H1 (cell line): ENCODE measurements around the gene PRKAG1. TPM values are rescaled to one million over a fixed set of nuclear protein-coding genes. Genes with fewer than 3 reads are reported as not detected.

Experiments used
- CTCF ChIA-PET: fragments of 300-600 bp; sonication (Branson Sonifier 250); formaldehyde crosslinking; loops from one replicate; lab custom pipeline; 2021; ENCODE audit not compliant: partially characterized antibody; lab: Charles Lee
- POLR2A ChIA-PET: fragments of 300-600 bp; sonication (Branson Sonifier 250); formaldehyde crosslinking; loops from one replicate; lab custom pipeline; 2021; ENCODE audit warnings: inconsistent platforms; ENCODE audit not compliant: partially characterized antibody; lab: Charles Lee
- DNase-seq, 2 experiments: peaks; one replicate each; pipeline versions ENCODE4 v3.0.0 to v3.0.0-alpha.2; 2010 to 2022; ENCODE audit warnings: low spot score in 2 of 2, low read depth in 1 of 2, mixed read lengths in 1 of 2
- FAIRE-seq: peaks from 2 replicates; lab custom pipeline; 2011; peaks lifted over from hg19 to GRCh38; lab: Jason Lieb, UNC
- H2AFZ ChIP-seq: 2 replicates; pipeline ENCODE4 v1.8.1; 2012; ENCODE audit warnings: low read length, inconsistent platforms
- H2AK5ac ChIP-seq: 2 replicates; pipeline ENCODE4 v1.6.1; 2013; ENCODE audit warnings: low read depth, low read length
- H2BK120ac ChIP-seq: replicated peaks from 2 replicates; pipeline ENCODE3; 2013; ENCODE audit warnings: low read depth, low read length, inconsistent platforms
- H2BK12ac ChIP-seq: 2 replicates; pipeline ENCODE4 v1.6.1; 2013; ENCODE audit warnings: low read depth, low read length
- H2BK15ac ChIP-seq: 2 replicates; pipeline ENCODE4 v1.6.1; 2013; ENCODE audit warnings: low read length
- H2BK20ac ChIP-seq: 2 replicates; pipeline ENCODE4 v1.6.1; 2013; ENCODE audit warnings: low read length
- H2BK5ac ChIP-seq: 2 replicates; pipeline ENCODE4 v1.6.1; 2013; ENCODE audit warnings: low read depth, low read length
- H3K14ac ChIP-seq: 2 replicates; pipeline ENCODE4 v1.6.1; 2013; ENCODE audit warnings: inconsistent platforms; ENCODE audit not compliant: insufficient read length
- H3K18ac ChIP-seq: 2 replicates; pipeline ENCODE4 v1.6.1; 2013; ENCODE audit warnings: low read length; ENCODE audit errors: extremely low read depth
- H3K23ac ChIP-seq: 2 replicates; pipeline ENCODE4 v1.6.1; 2013; ENCODE audit warnings: inconsistent platforms; ENCODE audit not compliant: insufficient read length
- H3K23me2 ChIP-seq: 2 replicates; pipeline ENCODE4 v1.6.1; 2013; ENCODE audit warnings: low read depth, low read length
- H3K27ac ChIP-seq: 2 replicates; pipeline ENCODE4 v1.6.1; 2011; ENCODE audit warnings: low read depth, low read length, inconsistent platforms
- H3K27me3 ChIP-seq, 4 experiments: replicated peaks in 1 of 4; 1 replicate in 1 of 4; 2 replicates in 3 of 4; pipeline versions ENCODE4 v1.6.1 to v1.8.1; 2011 to 2013; ENCODE audit warnings: low read length in 3 of 4, mild to moderate bottlenecking in 3 of 4, inconsistent platforms in 2 of 4, mixed read lengths in 2 of 4, moderate library complexity in 1 of 4; ENCODE audit not compliant: control insufficient read depth in 3 of 4, insufficient read depth in 3 of 4; ENCODE audit errors: extremely low read depth in 1 of 4
- H3K36me3 ChIP-seq, 4 experiments: 2 replicates each; pipeline versions ENCODE4 v1.6.1 to v1.8.1; 2011 to 2013; ENCODE audit warnings: mild to moderate bottlenecking in 4 of 4, low read length in 3 of 4, moderate library complexity in 2 of 4, control low read depth in 1 of 4, inconsistent platforms in 1 of 4; ENCODE audit not compliant: insufficient read depth in 4 of 4, control insufficient read depth in 2 of 4
- H3K4ac ChIP-seq: replicated peaks from 2 replicates; pipeline ENCODE3; 2013; ENCODE audit warnings: low read length, low read depth, mixed read lengths, inconsistent platforms; ENCODE audit not compliant: insufficient read length
- H3K4me1 ChIP-seq, 4 experiments: replicated peaks in 1 of 4; 1 replicate in 1 of 4; 2 replicates in 3 of 4; pipeline versions ENCODE4 v1.6.1 to v1.8.1; 2011 to 2013; ENCODE audit warnings: low read length in 3 of 4, inconsistent platforms in 2 of 4, mixed read lengths in 1 of 4; ENCODE audit not compliant: insufficient read depth in 4 of 4, control insufficient read depth in 3 of 4
- H3K4me2 ChIP-seq, 2 experiments: 2 replicates each; pipeline versions ENCODE4 v1.6.1 to v1.8.1; 2011 to 2013; ENCODE audit warnings: low read depth in 2 of 2, low read length in 2 of 2, control low read depth in 1 of 2, inconsistent platforms in 1 of 2, mild to moderate bottlenecking in 1 of 2; ENCODE audit not compliant: insufficient read depth in 1 of 2
- H3K4me3 ChIP-seq, 4 experiments: fragments of 200-600, 300-600 bp in 1 of 4; sonication (generic), shearing (Covaris generic), sonication (Bioruptor Twin) in 1 of 4; 2 replicates each; pipeline versions ENCODE4 v1.5.1 to v1.8.1; 2011 to 2016; ENCODE audit warnings: low read length in 4 of 4, low read depth in 3 of 4, control low read depth in 2 of 4, inconsistent platforms in 2 of 4, mild to moderate bottlenecking in 2 of 4, mixed read lengths in 1 of 4, moderate library complexity in 1 of 4; ENCODE audit not compliant: insufficient read depth in 2 of 4; ENCODE audit errors: extremely low read depth in 1 of 4
- H3K56ac ChIP-seq: replicated peaks from 2 replicates; pipeline ENCODE3; 2013; ENCODE audit warnings: low read depth, mild to moderate bottlenecking, mixed read lengths, low read length, inconsistent platforms; ENCODE audit not compliant: insufficient read length
- H3K79me1 ChIP-seq: 2 replicates; pipeline ENCODE4 v1.6.1; 2013; ENCODE audit warnings: low read depth, low read length, control low read depth
- H3K79me2 ChIP-seq, 2 experiments: 2 replicates each; pipeline versions ENCODE4 v1.6.1 to v1.8.1; 2012 to 2013; ENCODE audit warnings: low read length in 2 of 2, mild to moderate bottlenecking in 2 of 2, inconsistent platforms in 1 of 2; ENCODE audit not compliant: insufficient read depth in 2 of 2, control insufficient read depth in 1 of 2
- H3K9ac ChIP-seq, 4 experiments: replicated peaks in 1 of 4; 1 replicate in 1 of 4; 2 replicates in 3 of 4; pipeline versions ENCODE4 v1.6.1 to v1.8.1; 2011 to 2013; ENCODE audit warnings: low read depth in 3 of 4, low read length in 3 of 4, control low read depth in 2 of 4, mild to moderate bottlenecking in 2 of 4, moderate library complexity in 2 of 4, inconsistent platforms in 1 of 4; ENCODE audit errors: extremely low read depth in 1 of 4
- H3K9me3 ChIP-seq, 2 experiments: 2 replicates each; pipeline versions ENCODE4 v1.6.1 to v1.8.1; 2012 to 2013; ENCODE audit warnings: mild to moderate bottlenecking in 2 of 2, moderate library complexity in 2 of 2, control low read depth in 1 of 2, inconsistent platforms in 1 of 2, low read depth in 1 of 2, low read length in 1 of 2, mixed read lengths in 1 of 2; ENCODE audit not compliant: insufficient read depth in 2 of 2
- H4K20me1 ChIP-seq, 2 experiments: replicated peaks in 1 of 2; 2 replicates each; pipeline versions ENCODE3 to v1.8.1; 2011 to 2013; ENCODE audit warnings: inconsistent platforms in 2 of 2, low read length in 2 of 2, mild to moderate bottlenecking in 1 of 2; ENCODE audit not compliant: insufficient read depth in 2 of 2, control insufficient read depth in 1 of 2
- H4K5ac ChIP-seq: 2 replicates; pipeline ENCODE4 v1.6.1; 2013; ENCODE audit warnings: low read length, low read depth, mixed read lengths, inconsistent platforms; ENCODE audit not compliant: insufficient read length
- H4K8ac ChIP-seq: 2 replicates; pipeline ENCODE4 v1.8.0; 2013; ENCODE audit warnings: mild to moderate bottlenecking, moderate library complexity, low read length, inconsistent platforms; ENCODE audit not compliant: insufficient read depth; ENCODE audit errors: extremely low read depth
- H4K91ac ChIP-seq: replicated peaks from 2 replicates; pipeline ENCODE3; 2013; ENCODE audit warnings: low read length, mixed read lengths, inconsistent platforms; ENCODE audit not compliant: insufficient read length
- BCL11A ChIP-seq, 2 experiments: IDR thresholded peaks; one replicate each; pipeline ENCODE4 v1.6.1; 2011; ENCODE audit warnings: low read depth in 2 of 2, low read length in 2 of 2, mild to moderate bottlenecking in 2 of 2
- CREB1 ChIP-seq: IDR thresholded peaks from 2 replicates; pipeline ENCODE4 v1.6.1; 2012; ENCODE audit warnings: inconsistent platforms
- CTBP2 ChIP-seq: IDR thresholded peaks from 2 replicates; pipeline ENCODE4 v1.7.0; 2011; ENCODE audit warnings: borderline replicate concordance, mild to moderate bottlenecking, moderate library complexity, mixed read lengths, low read length; ENCODE audit not compliant: insufficient read depth, insufficient read length
- EGR1 ChIP-seq: IDR thresholded peaks from 2 replicates; pipeline ENCODE4 v1.6.1; 2011; ENCODE audit warnings: low read depth, low read length, borderline replicate concordance
- FOSL1 ChIP-seq: IDR thresholded peaks from 2 replicates; pipeline ENCODE4 v1.6.1; 2011; ENCODE audit warnings: mild to moderate bottlenecking, low read depth, low read length, moderate library complexity; ENCODE audit not compliant: insufficient read depth
- HDAC6 ChIP-seq: IDR thresholded peaks from one replicate; pipeline ENCODE4 v1.7.1; 2012; ENCODE audit warnings: low read depth, mild to moderate bottlenecking, inconsistent platforms, low read length, moderate library complexity
- KDM1A ChIP-seq: fragments of 200-600, 300-600 bp; sonication (generic); IDR thresholded peaks from 2 replicates; pipeline ENCODE4 v1.7.1; 2016; ENCODE audit warnings: mild to moderate bottlenecking, low read length, borderline replicate concordance
- NANOG ChIP-seq: IDR thresholded peaks from 2 replicates; pipeline ENCODE4 v1.6.1; 2011; ENCODE audit warnings: low read length, low read depth, mild to moderate bottlenecking, inconsistent platforms; ENCODE audit not compliant: insufficient read depth, poor library complexity, severe bottlenecking
- RFX5 ChIP-seq: IDR thresholded peaks from 2 replicates; pipeline ENCODE4 v1.6.1; 2011; ENCODE audit warnings: low read depth, low read length, improper control_type of control experiment, borderline replicate concordance
- SAP30 ChIP-seq: fragments of 300-600 bp; sonication (generic); IDR thresholded peaks from 2 replicates; pipeline ENCODE4 v1.7.1; 2012; ENCODE audit warnings: low read length, moderate library complexity, mild to moderate bottlenecking, inconsistent platforms; ENCODE audit not compliant: insufficient read depth, insufficient replicate concordance
- SIX5 ChIP-seq: IDR thresholded peaks from 2 replicates; pipeline ENCODE4 v1.6.1; 2011; ENCODE audit warnings: mild to moderate bottlenecking, low read depth, low read length
- SP1 ChIP-seq: IDR thresholded peaks from 2 replicates; pipeline ENCODE4 v1.6.1; 2011; ENCODE audit warnings: low read depth, low read length
- SP2 ChIP-seq: IDR thresholded peaks from 2 replicates; pipeline ENCODE4 v1.6.1; 2012; ENCODE audit warnings: mild to moderate bottlenecking, low read length, inconsistent platforms
- SRF ChIP-seq: IDR thresholded peaks from 2 replicates; pipeline ENCODE4 v1.6.1; 2011; ENCODE audit warnings: mild to moderate bottlenecking, low read depth, low read length, moderate library complexity
- WGBS, 2 experiments: shearing (Covaris generic) in 1 of 2; methylation state at CpG; one replicate each; pipeline versions ENCODE4 v1.1.6 to v1.1.7; 2013 to 2015; ENCODE audit warnings: low lambda C conversion rate in 2 of 2, mixed read lengths in 2 of 2, inconsistent platforms in 1 of 2, low coverage in 1 of 2, missing lambda C conversion rate in 1 of 2; ENCODE audit not compliant: insufficient replicate concordance in 2 of 2, insufficient coverage in 1 of 2, insufficient read length in 1 of 2; ENCODE audit errors: extremely low coverage in 1 of 2, missing lambda C conversion rate in 1 of 2; 5-methylcytosine and 5-hydroxymethylcytosine counted together
- polyA plus RNA-seq, 7 experiments: library from polyadenylated mRNA; depleted of rRNA in 3 of 7; stranded (reverse) in 5 of 7; unstranded in 2 of 7; fragments of >200 nt in 5 of 7; fragments of 200-250 nt in 2 of 7; gene quantifications; 1 replicate in 5 of 7; 2 replicates in 1 of 7; 4 replicates in 1 of 7; pipeline versions ENCODE4 v1.2.1 to v1.2.3, GENCODE V29; 2011 to 2013; ENCODE audit warnings: missing spikeins in 2 of 7, mixed read lengths in 2 of 7
- total RNA-seq: library from RNA; stranded (reverse); fragmentation: NEBNext Ultra II Directional; extraction: Animal tissue kit (Norgen Biotek cat#: 25700); gene quantifications from 2 replicates; pipeline ENCODE4 v1.2.1, GENCODE V29; 2021

The PRKAG1 gene
- total and polyA plus RNA-seq, 2 of the 8 experiments (the other 6 are each of a cell fraction or from before 2014, with no cell fraction given), result 38.6 to 57.5 TPM

GRCh38 chr12:48986720-48987291, 31.8 kb downstream of the PRKAG1 start:
- 80% methylated on average over 18 of the region's 23 CpGs; no CpG with 5 or more reads in 1 of the 2 experiments for WGBS, 2 experiments
- Histone ChIP-seq H4K20me1 (peaks cover 0 to 4% of the 10 kb centered on the region in 2 experiments), H4K91ac (no peak overlapping the region), H2BK120ac (no peak overlapping the region), H3K18ac (no peak overlapping the region), H3K56ac (no peak overlapping the region), H3K4me1 (peaks cover 0 to 6% (median 1%) of the 10 kb centered on the region in 4 experiments; a peak in 4 of 7 replicates), H2BK12ac (no peak overlapping the region), H3K23me2 (no peaks in the 10 kb centered on the region; the same call in 1 of the 2 replicates), H3K4me3 (no peak overlapping the region), H3K36me3 (no peaks in the 10 kb centered on the region), H3K23ac (no peak overlapping the region), H2AK5ac (no peak overlapping the region), H3K27ac (no peak overlapping the region), H3K9ac (no peak overlapping the region), H3K9me3 (no peaks in the 10 kb centered on the region), H3K4me2 (no peak overlapping the region), H3K27me3 (peaks cover 30 to 64% (median 55%) of the 10 kb centered on the region in 4 experiments), H2BK15ac (no peak overlapping the region), H2BK20ac (no peak overlapping the region), H4K5ac (no peak overlapping the region), H2BK5ac (no peak overlapping the region), H3K14ac (no peak overlapping the region), H3K79me1 (no peaks in the 10 kb centered on the region), H3K4ac (no peak overlapping the region), H4K8ac (no peak overlapping the region), H3K79me2 (no peaks in the 10 kb centered on the region), H2AFZ (no peak overlapping the region)
- ChIA-PET POLR2A (interaction anchor here (1.0 to 1.7 kb wide), 5 partner anchors 9 to 144 kb away, joined by 3 to 8 read pairs (median 3); partner anchors contain the start of genes RND1 and WNT1), CTCF (interaction anchor here (0.6 to 40.8 kb wide), 6 partner anchors 4 to 225 kb away, joined by 3 to 1336 read pairs (median 6); partner anchors contain the start of genes ARF3, DDN, WNT1 and WNT10B)
- DNase-seq (no peak), FAIRE-seq (no peak)
- no peak for TF ChIP-seq CTBP2
- no peak for TF ChIP-seq CREB1
- TF ChIP-seq RFX5, result no peak
- TF ChIP-seq BCL11A (IDR thresholded peaks at IDR 0.05; ENCODE audit: low read depth in 2 of 2, low read length in 2 of 2), result no peak
- no peak for TF ChIP-seq EGR1
- TF ChIP-seq SRF, result no peak
- no peak for TF ChIP-seq FOSL1
- TF ChIP-seq HDAC6, result no peak
- no peak for TF ChIP-seq SP2
- TF ChIP-seq SIX5, result no peak
- no peak for TF ChIP-seq NANOG
- TF ChIP-seq SP1, result no peak
- no peak for TF ChIP-seq KDM1A
- no peak for TF ChIP-seq SAP30
